Amniotic epithelial cell (primary cell): ENCODE results near the gene SEMA5A.

Source experiments
- DNase-seq: peaks from one replicate; pipeline ENCODE4 v3.0.0-alpha.2; 2010; ENCODE audit warnings: low read depth

The SEMA5A gene

GRCh38 chr5:9207817-9208418 is 338.0 kb downstream of the SEMA5A start:
- DNase-seq: peak; percentile 62

GRCh38 chr5:9202636-9203035 is 343.2 kb downstream of the SEMA5A start:
- DNase-seq: no peak

GRCh38 chr5:9201761-9202160 is 344.1 kb downstream of the SEMA5A start:
- no peak for DNase-seq

- no peak for DNase-seq
These were observed 344.9 kb downstream of the SEMA5A start for GRCh38 chr5:9201011-9201410.

- peak; percentile 46 for DNase-seq
These were observed 347.5 kb downstream of the SEMA5A start for GRCh38 chr5:9198394-9198793.

- peak; percentile 5 for DNase-seq
These were observed 348.0 kb downstream of the SEMA5A start for GRCh38 chr5:9197881-9198260.

- peak; percentile 89 for DNase-seq
These were observed 349.3 kb downstream of the SEMA5A start for GRCh38 chr5:9196403-9197227.

GRCh38 chr5:9194509-9194908 is 351.4 kb downstream of the SEMA5A start:
- peak; percentile 6 for DNase-seq

- no peak for DNase-seq
These were observed 353.6 kb downstream of the SEMA5A start for GRCh38 chr5:9192266-9192665.

- DNase-seq: no peak
These were observed 356.2 kb downstream of the SEMA5A start for GRCh38 chr5:9189681-9190080.

- DNase-seq: no peak
These were observed 356.9 kb downstream of the SEMA5A start for GRCh38 chr5:9188956-9189355.

- peak; percentile 69 for DNase-seq
These were observed 357.7 kb downstream of the SEMA5A start for GRCh38 chr5:9188131-9188530.

- DNase-seq: no peak
These were observed 358.3 kb downstream of the SEMA5A start for GRCh38 chr5:9187614-9188013.

- no peak for DNase-seq
These were observed 359.8 kb downstream of the SEMA5A start for GRCh38 chr5:9186069-9186468.

GRCh38 chr5:9183992-9184391 is 361.9 kb downstream of the SEMA5A start:
- no peak for DNase-seq

- DNase-seq: no peak
These were observed 362.8 kb downstream of the SEMA5A start for GRCh38 chr5:9182899-9183695.

GRCh38 chr5:9176641-9177040 is 369.2 kb downstream of the SEMA5A start:
- no peak for DNase-seq

GRCh38 chr5:9174446-9174845 is 371.4 kb downstream of the SEMA5A start:
- DNase-seq: no peak

- peak; percentile 61 for DNase-seq
These were observed 372.4 kb downstream of the SEMA5A start for GRCh38 chr5:9173281-9174048.

GRCh38 chr5:9170026-9170425 is 375.8 kb downstream of the SEMA5A start:
- DNase-seq: no peak

GRCh38 chr5:9169557-9169902 is 376.3 kb downstream of the SEMA5A start:
- DNase-seq: no peak
